HG03378 (cell line): Measurements from ENCODE around the gene PRKCH.
"Not testable (repeated sequence)": the region's sequence is repeated elsewhere in the genome, so short reads cannot be mapped to it uniquely, and the experiment has no call there.

ENCODE experiments used
- ATAC-seq: cut with Tn5 transposase; IDR thresholded peaks from one replicate; pipeline ENCODE4 v1.9.1; 2021; ENCODE audit warnings: mild to moderate bottlenecking, moderate library complexity; ENCODE audit not compliant: unreplicated experiment

Gene PRKCH

GRCh38 chr14:61524936-61525292, 203.5 kb downstream of the PRKCH start:
- no peak for ATAC-seq

- peak; percentile 92 for ATAC-seq
Observed at GRCh38 chr14:61525293-61526011, 204.1 kb downstream of the PRKCH start.

GRCh38 chr14:61526405-61527312, 205.3 kb downstream of the PRKCH start:
- ATAC-seq, result no peak

GRCh38 chr14:61527325-61528100, 206.1 kb downstream of the PRKCH start:
- ATAC-seq, result no peak

- no peak for ATAC-seq
Observed at GRCh38 chr14:61528591-61529021, 207.2 kb downstream of the PRKCH start.

GRCh38 chr14:61529360-61529759, 208.0 kb downstream of the PRKCH start:
- ATAC-seq, result not testable (repeated sequence)

GRCh38 chr14:61530296-61530695, 208.9 kb downstream of the PRKCH start:
- ATAC-seq, result no peak

- no peak for ATAC-seq
Observed at GRCh38 chr14:61530896-61531295, 209.5 kb downstream of the PRKCH start.

GRCh38 chr14:61531465-61532122, 210.2 kb downstream of the PRKCH start:
- ATAC-seq, result no peak

GRCh38 chr14:61532123-61532505, 210.7 kb downstream of the PRKCH start:
- ATAC-seq, result no peak

- no peak for ATAC-seq
Observed at GRCh38 chr14:61532763-61533162, 211.4 kb downstream of the PRKCH start.

- no peak for ATAC-seq
Observed at GRCh38 chr14:61533513-61534255, 212.3 kb downstream of the PRKCH start.

- ATAC-seq, result no peak
Observed at GRCh38 chr14:61535032-61535431, 213.7 kb downstream of the PRKCH start.

- no peak for ATAC-seq
Observed at GRCh38 chr14:61535458-61535857, 214.1 kb downstream of the PRKCH start.

- no peak for ATAC-seq
Observed at GRCh38 chr14:61536661-61537562, 215.5 kb downstream of the PRKCH start.

- ATAC-seq, result peak; percentile 61
Observed at GRCh38 chr14:61537563-61538463, 216.4 kb downstream of the PRKCH start.

GRCh38 chr14:61538464-61539022, 217.2 kb downstream of the PRKCH start:
- ATAC-seq, result no peak

GRCh38 chr14:61539631-61540030, 218.3 kb downstream of the PRKCH start:
- ATAC-seq, result no peak
